ENCODE results near the gene CST9L.

- TF ChIP-seq RFX5 (IDR thresholded peaks at IDR 0.05; ENCODE audit: low read depth, low read length) (no peak), CTCF (IDR thresholded peaks at IDR 0.05 in 2 of 3, conservative IDR thresholded peaks at IDR 0.05 in 1 of 3; ENCODE audit: control insufficient read depth in 2 of 3, extremely low read depth in 1 of 3, insufficient read depth in 1 of 3, low read depth in 3 of 3, low read length in 3 of 3) (no peak), POLR2A (IDR thresholded peaks at IDR 0.05; ENCODE audit: low read depth, low read length) (no peak), ZNF274 (IDR thresholded peaks at IDR 0.05; ENCODE audit: insufficient read depth, insufficient read length) (no peak), GABPA (IDR thresholded peaks at IDR 0.05; ENCODE audit: low read depth) (no peak), ELK1 (IDR thresholded peaks at IDR 0.05; ENCODE audit: low read depth, low read length) (no peak), TAF1 (IDR thresholded peaks at IDR 0.05; ENCODE audit: borderline replicate concordance, low read depth, low read length) (no peak), ATF2 (IDR thresholded peaks at IDR 0.05; ENCODE audit: low read length) (no peak), PBX3 (IDR thresholded peaks at IDR 0.05; ENCODE audit: insufficient replicate concordance, low read depth, low read length) (no peak), SP1 (IDR thresholded peaks at IDR 0.05; ENCODE audit: low read depth, low read length) (no peak)
Measured at GRCh38 chr20:23605867-23606651, 37.8 kb upstream of the CST9L start, which contains the start of gene CST9.
